ENCODE results near the gene EXT2.

The EXT2 gene

DNA sequence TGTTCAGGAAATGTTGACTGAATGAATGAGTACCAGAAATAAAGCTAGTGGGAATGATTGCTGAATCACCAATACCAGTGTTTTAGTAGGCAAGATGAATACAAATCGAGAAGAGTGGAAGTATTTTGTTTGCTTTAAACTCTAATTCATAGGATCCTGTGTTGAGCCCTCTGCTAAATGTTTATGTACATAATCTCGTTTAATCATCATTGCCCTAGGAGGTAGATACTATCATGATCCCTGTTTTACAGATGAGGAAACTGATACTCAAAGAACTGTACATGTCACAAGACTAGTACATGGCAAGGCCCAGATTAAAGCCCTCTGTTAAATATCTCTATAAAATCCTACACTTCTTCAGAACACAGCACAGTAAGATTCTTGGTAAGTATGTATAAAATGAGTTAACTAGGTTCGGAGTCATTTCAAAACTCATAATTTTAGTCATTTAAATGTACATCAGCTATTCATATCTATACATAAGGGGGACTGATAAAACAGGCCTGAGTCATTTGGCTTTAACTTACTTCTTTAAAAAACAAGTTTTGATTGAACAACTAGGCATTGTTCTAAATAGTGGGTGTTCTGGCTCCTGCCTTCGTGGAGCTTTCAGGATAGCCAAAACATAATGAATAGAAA lies 97.1 kb downstream of the EXT2 start:
- TF ChIP-seq FOXP2 (optimal IDR thresholded peaks at IDR 0.05; ENCODE audit: borderline replicate concordance, extremely low read depth, extremely low read length, insufficient read depth) (no peak), SIN3A (IDR thresholded peaks at IDR 0.05; ENCODE audit: borderline replicate concordance, insufficient read depth, low read length) (no peak), TAF1 (IDR thresholded peaks at IDR 0.05; ENCODE audit: borderline replicate concordance, insufficient read depth, low read length) (no peak), POLR2AphosphoS5 (IDR thresholded peaks at IDR 0.05; ENCODE audit: low read depth, low read length) (no peak)
- TF ChIP-seq, protein P1, sequence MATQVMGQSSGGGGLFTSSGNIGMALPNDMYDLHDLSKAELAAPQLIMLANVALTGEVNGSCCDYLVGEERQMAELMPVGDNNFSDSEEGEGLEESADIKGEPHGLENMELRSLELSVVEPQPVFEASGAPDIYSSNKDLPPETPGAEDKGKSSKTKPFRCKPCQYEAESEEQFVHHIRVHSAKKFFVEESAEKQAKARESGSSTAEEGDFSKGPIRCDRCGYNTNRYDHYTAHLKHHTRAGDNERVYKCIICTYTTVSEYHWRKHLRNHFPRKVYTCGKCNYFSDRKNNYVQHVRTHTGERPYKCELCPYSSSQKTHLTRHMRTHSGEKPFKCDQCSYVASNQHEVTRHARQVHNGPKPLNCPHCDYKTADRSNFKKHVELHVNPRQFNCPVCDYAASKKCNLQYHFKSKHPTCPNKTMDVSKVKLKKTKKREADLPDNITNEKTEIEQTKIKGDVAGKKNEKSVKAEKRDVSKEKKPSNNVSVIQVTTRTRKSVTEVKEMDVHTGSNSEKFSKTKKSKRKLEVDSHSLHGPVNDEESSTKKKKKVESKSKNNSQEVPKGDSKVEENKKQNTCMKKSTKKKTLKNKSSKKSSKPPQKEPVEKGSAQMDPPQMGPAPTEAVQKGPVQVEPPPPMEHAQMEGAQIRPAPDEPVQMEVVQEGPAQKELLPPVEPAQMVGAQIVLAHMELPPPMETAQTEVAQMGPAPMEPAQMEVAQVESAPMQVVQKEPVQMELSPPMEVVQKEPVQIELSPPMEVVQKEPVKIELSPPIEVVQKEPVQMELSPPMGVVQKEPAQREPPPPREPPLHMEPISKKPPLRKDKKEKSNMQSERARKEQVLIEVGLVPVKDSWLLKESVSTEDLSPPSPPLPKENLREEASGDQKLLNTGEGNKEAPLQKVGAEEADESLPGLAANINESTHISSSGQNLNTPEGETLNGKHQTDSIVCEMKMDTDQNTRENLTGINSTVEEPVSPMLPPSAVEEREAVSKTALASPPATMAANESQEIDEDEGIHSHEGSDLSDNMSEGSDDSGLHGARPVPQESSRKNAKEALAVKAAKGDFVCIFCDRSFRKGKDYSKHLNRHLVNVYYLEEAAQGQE (IDR thresholded peaks at IDR 0.05; ENCODE audit: insufficient read depth in 1 of 2, low read depth in 2 of 2, low read length in 2 of 2): no peak

GRCh38 chr11:44193856-44194255 lies 98.4 kb downstream of the EXT2 start:
- TF ChIP-seq POLR2AphosphoS5 (IDR thresholded peaks at IDR 0.05; ENCODE audit: low read depth, low read length) (no peak), TAF1 (IDR thresholded peaks at IDR 0.05; ENCODE audit: borderline replicate concordance, insufficient read depth, low read length) (no peak), SIN3A (IDR thresholded peaks at IDR 0.05; ENCODE audit: borderline replicate concordance, insufficient read depth, low read length) (no peak), FOXP2 (optimal IDR thresholded peaks at IDR 0.05; ENCODE audit: borderline replicate concordance, extremely low read depth, extremely low read length, insufficient read depth) (no peak)
- TF ChIP-seq, protein P1 (IDR thresholded peaks at IDR 0.05; ENCODE audit: insufficient read depth in 1 of 2, low read depth in 2 of 2, low read length in 2 of 2): no peak

GRCh38 chr11:44198146-44198724 lies 102.8 kb downstream of the EXT2 start:
- TF ChIP-seq, protein P1 (IDR thresholded peaks at IDR 0.05; ENCODE audit: insufficient read depth in 1 of 2, low read depth in 2 of 2, low read length in 2 of 2): no peak
- TF ChIP-seq POLR2AphosphoS5 (IDR thresholded peaks at IDR 0.05; ENCODE audit: low read depth, low read length): no peak
- no peak for TF ChIP-seq FOXP2 (optimal IDR thresholded peaks at IDR 0.05; ENCODE audit: borderline replicate concordance, extremely low read depth, extremely low read length, insufficient read depth)
- no peak for TF ChIP-seq TAF1 (IDR thresholded peaks at IDR 0.05; ENCODE audit: borderline replicate concordance, insufficient read depth, low read length)
- no peak for TF ChIP-seq SIN3A (IDR thresholded peaks at IDR 0.05; ENCODE audit: borderline replicate concordance, insufficient read depth, low read length)

DNA sequence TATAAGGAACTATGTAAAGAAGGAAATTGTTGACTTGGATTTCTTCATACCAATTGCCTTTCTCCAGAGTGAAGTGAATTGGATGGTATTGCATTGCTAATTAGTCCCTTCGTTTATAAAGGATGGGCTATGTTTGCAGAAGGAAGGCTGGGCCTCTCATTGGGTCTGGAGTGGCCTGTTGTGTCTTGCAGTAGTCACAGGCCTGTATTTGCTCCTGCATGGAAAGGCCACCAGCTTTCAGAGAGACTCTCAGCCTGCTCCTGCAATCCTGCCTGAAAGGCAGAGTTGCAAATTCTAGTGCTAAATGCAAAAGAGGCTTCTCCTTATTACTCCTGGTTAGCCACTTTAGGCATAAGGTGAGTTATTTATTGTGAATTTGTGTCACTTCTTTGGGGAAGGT lies 103.8 kb downstream of the EXT2 start:
- TF ChIP-seq, protein P1 (IDR thresholded peaks at IDR 0.05; ENCODE audit: insufficient read depth in 1 of 2, low read depth in 2 of 2, low read length in 2 of 2): no peak
- TF ChIP-seq SIN3A (IDR thresholded peaks at IDR 0.05; ENCODE audit: borderline replicate concordance, insufficient read depth, low read length) (no peak), POLR2AphosphoS5 (IDR thresholded peaks at IDR 0.05; ENCODE audit: low read depth, low read length) (no peak), TAF1 (IDR thresholded peaks at IDR 0.05; ENCODE audit: borderline replicate concordance, insufficient read depth, low read length) (no peak), FOXP2 (optimal IDR thresholded peaks at IDR 0.05; ENCODE audit: borderline replicate concordance, extremely low read depth, extremely low read length, insufficient read depth) (no peak)
